ENCODE results near the gene AGTPBP1. TPM values are rescaled to one million over a fixed set of nuclear protein-coding genes. Genes with fewer than 3 reads are reported as not detected.
A peak's percentile ranks its signal among the peaks of the same experiment; 100 is the strongest.
"Not testable (repeated sequence)": the region's sequence is repeated elsewhere in the genome, so short reads cannot be mapped to it uniquely, and the experiment has no call there.

Gene AGTPBP1
- total and polyA plus RNA-seq, 4 donors: 10.6 to 55.9 (median 22.4) TPM

DNA sequence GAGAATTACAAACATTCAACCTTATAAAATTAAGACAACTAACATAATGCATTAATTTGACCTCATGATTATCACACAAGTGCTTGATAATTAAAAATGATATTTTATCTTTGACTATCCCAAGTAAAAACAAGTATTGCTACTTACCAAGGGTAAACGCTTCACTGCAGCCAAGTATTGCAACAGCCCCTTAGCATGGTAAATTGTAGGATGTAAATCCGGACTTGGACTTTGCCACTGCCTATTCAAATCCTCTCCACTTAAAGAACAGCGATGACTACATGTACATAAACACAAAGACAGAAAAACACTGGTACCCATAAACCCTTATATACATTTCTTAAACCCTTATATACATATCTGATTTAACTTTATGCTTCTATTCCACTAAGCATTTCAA lies 155.1 kb downstream of the AGTPBP1 start:
- no peak overlapping the region for H3K9ac ChIP-seq (ENCODE audit: insufficient read depth in 1 of 2, low read length in 2 of 2)
- H3K4me3 ChIP-seq: no peak overlapping the region
- ATAC-seq (ENCODE audit: insufficient read depth, low FRiP score) (no peak), DNase-seq (no peak)
- 91 to 92% methylated on average over 3 of the region's 3 CpGs for WGBS, 2 donors
- H3K9me3 ChIP-seq (ENCODE audit: control insufficient read depth in 4 of 4, insufficient read depth in 3 of 4, low read length in 3 of 4): no peaks in the 10 kb centered on the region
- no peaks in the 10 kb centered on the region for H3K27me3 ChIP-seq (ENCODE audit: control insufficient read depth in 3 of 3, insufficient read depth in 3 of 3, low read length in 2 of 3)
- no peak overlapping the region for H3K27ac ChIP-seq (ENCODE audit: low read depth in 1 of 2, low read length in 1 of 2)
- peaks cover 0 to 2% (median 0%) of the 10 kb centered on the region in 5 donors for H3K4me1 ChIP-seq (ENCODE audit: control insufficient read depth in 5 of 5, insufficient read depth in 5 of 5, low read length in 5 of 5)
- H3K36me3 ChIP-seq (ENCODE audit: control insufficient read depth in 4 of 4, insufficient read depth in 4 of 4, low read length in 4 of 4): peaks cover 0 to 8% (median 2%) of the 10 kb centered on the region in 4 donors
- TF ChIP-seq, protein P1, sequence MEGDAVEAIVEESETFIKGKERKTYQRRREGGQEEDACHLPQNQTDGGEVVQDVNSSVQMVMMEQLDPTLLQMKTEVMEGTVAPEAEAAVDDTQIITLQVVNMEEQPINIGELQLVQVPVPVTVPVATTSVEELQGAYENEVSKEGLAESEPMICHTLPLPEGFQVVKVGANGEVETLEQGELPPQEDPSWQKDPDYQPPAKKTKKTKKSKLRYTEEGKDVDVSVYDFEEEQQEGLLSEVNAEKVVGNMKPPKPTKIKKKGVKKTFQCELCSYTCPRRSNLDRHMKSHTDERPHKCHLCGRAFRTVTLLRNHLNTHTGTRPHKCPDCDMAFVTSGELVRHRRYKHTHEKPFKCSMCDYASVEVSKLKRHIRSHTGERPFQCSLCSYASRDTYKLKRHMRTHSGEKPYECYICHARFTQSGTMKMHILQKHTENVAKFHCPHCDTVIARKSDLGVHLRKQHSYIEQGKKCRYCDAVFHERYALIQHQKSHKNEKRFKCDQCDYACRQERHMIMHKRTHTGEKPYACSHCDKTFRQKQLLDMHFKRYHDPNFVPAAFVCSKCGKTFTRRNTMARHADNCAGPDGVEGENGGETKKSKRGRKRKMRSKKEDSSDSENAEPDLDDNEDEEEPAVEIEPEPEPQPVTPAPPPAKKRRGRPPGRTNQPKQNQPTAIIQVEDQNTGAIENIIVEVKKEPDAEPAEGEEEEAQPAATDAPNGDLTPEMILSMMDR (IDR thresholded peaks at IDR 0.05; ENCODE audit: control extremely low read depth, extremely low read depth): no peak

DNA sequence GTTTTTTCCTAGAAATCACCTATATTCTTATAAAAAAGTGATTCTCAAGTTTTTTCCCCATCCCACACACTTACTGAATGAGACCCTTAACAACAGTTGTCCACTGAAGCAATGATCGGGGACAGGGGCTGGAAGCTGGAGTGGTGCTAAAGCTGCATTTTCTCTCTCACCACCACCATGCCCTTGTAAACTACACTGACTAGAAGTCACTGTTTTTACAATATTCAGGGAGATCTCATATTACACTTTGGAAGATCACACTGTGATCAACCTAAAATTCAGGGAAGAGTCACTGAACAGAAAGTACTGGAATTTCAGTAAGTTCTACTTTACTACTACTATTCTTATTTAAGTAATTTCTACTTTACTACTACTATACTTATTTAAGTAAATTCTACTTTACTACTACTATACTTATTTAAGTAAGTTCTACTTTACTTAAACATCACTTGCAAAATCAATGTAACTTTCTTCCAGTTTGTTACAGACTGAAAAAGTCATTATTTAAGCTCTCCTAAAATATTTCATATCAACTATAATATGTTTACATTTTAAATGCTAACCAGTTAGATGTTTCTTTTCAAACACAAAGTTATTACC lies 164.3 kb downstream of the AGTPBP1 start:
- no peak overlapping the region for H3K4me3 ChIP-seq
- no peak overlapping the region for H3K9ac ChIP-seq (ENCODE audit: insufficient read depth in 1 of 2, low read length in 2 of 2)
- H3K36me3 ChIP-seq (ENCODE audit: control insufficient read depth in 4 of 4, insufficient read depth in 4 of 4, low read length in 4 of 4): peaks cover 0 to 3% (median under 1%) of the 10 kb centered on the region in 4 donors
- no peaks in the 10 kb centered on the region for H3K9me3 ChIP-seq (ENCODE audit: control insufficient read depth in 4 of 4, insufficient read depth in 3 of 4, low read length in 3 of 4)
- peak in 1 of 3 donors; percentile 26 for DNase-seq
- 94 to 100% methylated on average over 1 of the region's 1 CpG for WGBS, 2 donors
- TF ChIP-seq, protein P1 (IDR thresholded peaks at IDR 0.05; ENCODE audit: control extremely low read depth, extremely low read depth): no peak
- no peaks in the 10 kb centered on the region for H3K4me1 ChIP-seq (ENCODE audit: control insufficient read depth in 5 of 5, insufficient read depth in 5 of 5, low read length in 5 of 5)
- no peak for ATAC-seq (ENCODE audit: insufficient read depth, low FRiP score)
- no peaks in the 10 kb centered on the region for H3K27me3 ChIP-seq (ENCODE audit: control insufficient read depth in 3 of 3, insufficient read depth in 3 of 3, low read length in 2 of 3)
- H3K27ac ChIP-seq (ENCODE audit: low read depth in 1 of 2, low read length in 1 of 2): no peak overlapping the region

DNA sequence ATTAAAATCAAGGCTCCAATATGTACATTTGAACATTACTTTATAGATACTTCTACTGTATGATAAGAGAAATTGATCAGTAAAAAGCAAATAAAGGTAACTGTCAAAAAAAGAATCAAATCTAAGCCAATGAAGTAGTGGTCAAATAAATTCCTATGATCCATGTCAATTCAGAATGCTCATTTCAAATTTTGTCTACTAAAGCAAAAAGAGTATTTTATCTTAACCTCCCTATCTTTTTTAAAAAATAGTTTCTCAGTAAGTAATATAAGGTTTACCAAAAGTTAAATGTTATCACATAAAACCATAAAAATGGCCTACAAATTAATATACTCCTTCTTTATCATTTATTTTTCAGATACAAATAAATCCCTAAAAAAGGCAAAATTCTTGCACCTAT lies 165.9 kb downstream of the AGTPBP1 start:
- H3K27ac ChIP-seq (ENCODE audit: low read depth in 1 of 2, low read length in 1 of 2): no peak overlapping the region
- H3K4me3 ChIP-seq: no peak overlapping the region
- H3K9ac ChIP-seq (ENCODE audit: insufficient read depth in 1 of 2, low read length in 2 of 2): no peak overlapping the region
- DNase-seq (no peak), ATAC-seq (ENCODE audit: insufficient read depth, low FRiP score) (no peak)
- no peaks in the 10 kb centered on the region for H3K9me3 ChIP-seq (ENCODE audit: control insufficient read depth in 4 of 4, insufficient read depth in 3 of 4, low read length in 3 of 4)
- no peaks in the 10 kb centered on the region for H3K4me1 ChIP-seq (ENCODE audit: control insufficient read depth in 5 of 5, insufficient read depth in 5 of 5, low read length in 5 of 5)
- H3K36me3 ChIP-seq (ENCODE audit: control insufficient read depth in 4 of 4, insufficient read depth in 4 of 4, low read length in 4 of 4): peaks cover 0 to 3% (median under 1%) of the 10 kb centered on the region in 4 donors
- H3K27me3 ChIP-seq (ENCODE audit: control insufficient read depth in 3 of 3, insufficient read depth in 3 of 3, low read length in 2 of 3): no peaks in the 10 kb centered on the region
- TF ChIP-seq, protein P1 (IDR thresholded peaks at IDR 0.05; ENCODE audit: control extremely low read depth, extremely low read depth): no peak

DNA sequence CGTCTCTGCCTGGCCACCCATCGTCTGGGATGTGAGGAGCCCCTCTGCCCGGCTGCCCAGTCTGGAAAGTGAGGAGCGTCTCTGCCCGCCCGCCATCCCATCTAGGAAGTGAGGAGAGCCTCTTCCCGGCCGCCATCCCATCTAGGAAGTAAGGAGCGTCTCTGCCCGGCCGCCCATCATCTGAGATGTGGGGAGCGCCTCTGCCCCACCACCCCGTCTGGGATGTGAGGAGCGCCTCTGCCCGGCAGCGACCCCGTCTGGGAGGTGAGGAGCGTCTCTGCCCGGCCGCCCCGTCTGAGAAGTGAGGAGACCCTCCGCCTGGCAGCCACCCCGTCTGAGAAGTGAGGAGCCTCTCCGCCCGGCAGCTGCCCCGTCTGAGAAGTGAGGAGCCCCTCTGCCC lies 168.2 kb downstream of the AGTPBP1 start:
- not testable (repeated sequence) for ATAC-seq (ENCODE audit: insufficient read depth, low FRiP score); H3K9me3 ChIP-seq (ENCODE audit: control insufficient read depth in 4 of 4, insufficient read depth in 3 of 4, low read length in 3 of 4); H3K4me1 ChIP-seq (ENCODE audit: control insufficient read depth in 5 of 5, insufficient read depth in 5 of 5, low read length in 5 of 5); H3K4me3 ChIP-seq; H3K9ac ChIP-seq (ENCODE audit: insufficient read depth in 1 of 2, low read length in 2 of 2); H3K36me3 ChIP-seq (ENCODE audit: control insufficient read depth in 4 of 4, insufficient read depth in 4 of 4, low read length in 4 of 4); DNase-seq; H3K27me3 ChIP-seq (ENCODE audit: control insufficient read depth in 3 of 3, insufficient read depth in 3 of 3, low read length in 2 of 3); H3K27ac ChIP-seq (ENCODE audit: low read depth in 1 of 2, low read length in 1 of 2)
- WGBS, 2 donors: 98% methylated on average over 17 to 25 of the region's 26 CpGs

DNA sequence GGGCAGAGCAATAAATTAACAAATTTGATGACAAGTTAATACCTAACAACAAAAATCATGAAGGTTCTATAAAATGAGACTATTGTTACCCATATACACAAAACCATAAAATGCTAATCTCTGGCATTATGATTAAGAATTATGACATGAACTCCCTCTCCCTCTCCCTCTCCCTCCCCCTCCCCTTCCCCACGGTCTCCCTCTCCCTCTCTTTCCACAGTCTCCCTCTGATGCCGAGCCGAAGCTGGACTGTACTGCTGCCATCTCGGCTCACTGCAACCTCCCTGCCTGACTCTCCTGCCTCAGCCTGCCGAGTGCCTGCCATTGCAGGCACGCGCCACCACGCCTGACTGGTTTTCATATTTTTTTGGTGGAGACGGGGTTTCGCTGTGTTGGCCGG lies 168.8 kb downstream of the AGTPBP1 start:
- H3K4me1 ChIP-seq (ENCODE audit: control insufficient read depth in 5 of 5, insufficient read depth in 5 of 5, low read length in 5 of 5); ATAC-seq (ENCODE audit: insufficient read depth, low FRiP score); H3K27me3 ChIP-seq (ENCODE audit: control insufficient read depth in 3 of 3, insufficient read depth in 3 of 3, low read length in 2 of 3); H3K9ac ChIP-seq (ENCODE audit: insufficient read depth in 1 of 2, low read length in 2 of 2); H3K36me3 ChIP-seq (ENCODE audit: control insufficient read depth in 4 of 4, insufficient read depth in 4 of 4, low read length in 4 of 4); H3K27ac ChIP-seq (ENCODE audit: low read depth in 1 of 2, low read length in 1 of 2); H3K9me3 ChIP-seq (ENCODE audit: control insufficient read depth in 4 of 4, insufficient read depth in 3 of 4, low read length in 3 of 4); DNase-seq; H3K4me3 ChIP-seq: not testable (repeated sequence)
- WGBS, 2 donors: 95 to 98% methylated on average over 8 to 11 of the region's 11 CpGs

Data from lung (tissue), 12 donors.